NCI-H146 treated with DMSO at 0.1 percent for 48 hours (cell line): Measurements from ENCODE around the gene BCKDK.

Experiments
- DNase-seq: peaks from one replicate; lab custom pipeline; 2025; ENCODE audit not compliant: unreplicated experiment; lab: John Stamatoyannopoulos, UW

BCKDK gene

GRCh38 chr16:31108035-31108793 lies at the start of gene BCKDK:
TSS of gene BCKDK (plus strand) at chr16:31108386. CDS start at chr16:31109224, 838 bp downstream.
- peak; percentile 69 for DNase-seq

DNA sequence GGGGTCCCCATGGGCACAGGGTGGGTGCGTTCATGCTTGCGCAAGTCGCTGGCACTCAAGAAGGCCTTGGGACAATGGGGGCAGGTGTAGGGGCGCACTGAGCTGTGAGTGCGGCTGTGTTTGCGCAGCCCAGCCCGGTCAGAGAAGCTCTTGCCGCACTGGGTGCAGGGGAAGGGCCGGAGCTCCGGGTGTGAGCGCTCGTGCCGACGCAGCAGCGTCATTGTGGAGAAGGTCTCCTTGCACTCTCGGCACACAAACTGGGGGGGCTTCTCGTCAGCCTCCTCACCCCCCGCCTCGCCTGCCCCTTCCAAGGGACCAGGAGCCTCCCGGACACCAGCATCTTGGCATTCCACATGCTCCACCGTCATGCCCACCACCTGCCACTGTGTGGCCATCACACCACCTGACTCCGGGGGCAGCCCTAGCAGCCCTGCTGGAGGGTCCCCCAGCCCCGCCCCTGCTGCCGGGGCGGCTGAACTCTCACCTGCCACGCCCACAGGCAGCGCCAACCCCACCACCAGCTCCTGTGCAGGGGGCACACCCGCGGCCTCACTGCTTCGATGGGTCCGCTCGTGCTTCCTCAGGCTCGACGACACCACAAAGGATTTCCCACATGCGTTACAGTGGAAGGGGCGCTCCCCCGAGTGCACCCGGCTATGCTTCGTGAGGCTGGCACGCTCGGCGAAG lies 46.9 kb upstream of the BCKDK start:
- DNase-seq: no peak

DNA sequence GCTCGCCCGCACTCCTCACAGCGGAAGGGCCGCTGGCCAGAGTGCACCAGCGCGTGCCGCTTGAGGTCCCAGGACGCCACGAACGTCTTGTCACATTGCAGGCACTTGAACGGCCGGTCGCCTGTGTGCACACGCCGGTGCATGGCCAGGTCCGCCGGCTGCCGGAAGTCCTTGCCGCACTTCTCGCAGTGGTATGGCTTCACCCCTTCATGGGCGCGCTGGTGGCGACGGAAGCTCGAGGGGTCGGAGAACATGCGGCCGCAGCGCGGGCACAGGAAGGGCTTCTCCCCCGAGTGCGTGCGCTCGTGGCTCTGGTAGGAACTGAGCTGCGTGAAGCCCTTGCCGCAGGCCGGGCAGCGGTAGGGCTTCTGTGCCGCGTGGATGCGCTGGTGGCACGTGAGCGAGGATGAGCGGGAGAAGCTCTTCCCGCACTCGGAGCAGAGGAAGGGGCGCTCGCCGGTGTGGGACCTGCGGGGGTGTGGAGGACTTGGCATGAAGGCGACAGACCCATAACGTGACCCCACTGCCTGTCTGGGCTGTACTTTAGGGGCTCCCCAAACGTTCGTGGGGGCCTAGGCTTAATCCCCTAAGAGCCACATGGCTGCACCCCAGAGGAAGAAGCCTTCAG lies 46.3 kb upstream of the BCKDK start:
- no peak for DNase-seq

DNA sequence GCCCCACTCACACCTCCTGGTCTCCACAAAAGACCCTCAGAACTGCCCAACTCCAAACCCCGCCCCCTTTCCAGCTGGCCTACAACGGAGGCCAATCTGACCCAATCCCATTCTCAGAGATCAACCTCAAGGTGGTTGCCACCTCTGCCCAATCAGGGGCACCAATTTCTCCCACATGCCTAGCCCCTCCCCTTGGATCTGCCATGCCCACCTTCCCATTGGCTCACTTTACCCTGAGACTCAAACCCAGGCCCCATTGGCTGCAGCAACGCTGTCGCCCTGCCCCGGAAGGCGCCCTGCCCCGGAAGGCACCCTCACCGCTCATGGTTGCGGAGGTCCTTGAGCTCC lies 44.7 kb upstream of the BCKDK start:
- no peak for DNase-seq

DNA sequence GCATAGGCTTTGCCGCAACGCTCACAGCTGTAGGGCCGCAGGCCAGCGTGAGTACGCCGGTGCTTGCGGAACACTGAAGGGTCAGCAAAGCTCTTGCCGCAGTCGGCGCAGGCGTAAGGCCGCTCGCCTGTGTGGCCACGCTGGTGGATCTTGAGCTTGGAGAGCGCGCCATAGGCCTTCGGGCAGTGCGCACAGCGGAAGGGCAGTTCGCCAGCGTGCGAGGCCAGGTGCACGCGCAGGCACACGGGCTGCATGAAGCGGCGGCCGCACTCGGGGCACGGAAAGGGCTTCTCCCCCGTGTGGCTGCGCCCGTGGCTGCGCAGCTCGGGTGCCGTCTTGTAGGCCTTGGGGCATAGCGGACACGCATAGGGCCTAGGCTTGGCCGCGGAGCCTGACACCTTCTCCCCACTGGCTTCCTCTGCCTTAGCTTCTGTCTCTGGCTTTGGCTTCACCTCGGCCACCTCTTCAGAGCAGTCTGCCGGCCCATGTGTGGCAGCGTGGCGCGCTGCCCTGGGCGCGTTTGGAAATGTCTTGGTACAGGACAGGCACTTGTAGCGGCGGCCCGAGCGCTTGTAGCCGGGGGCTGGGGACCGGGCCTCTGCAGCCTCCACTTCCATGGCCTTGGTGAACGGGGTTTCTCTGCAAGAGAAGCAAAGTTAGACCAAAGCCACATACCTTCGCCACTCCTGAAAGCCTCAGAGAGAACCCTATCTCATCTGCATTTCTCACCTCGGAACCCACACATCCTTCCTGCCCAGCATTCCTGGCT lies 44.2 kb upstream of the BCKDK start:
- no peak for DNase-seq

DNA sequence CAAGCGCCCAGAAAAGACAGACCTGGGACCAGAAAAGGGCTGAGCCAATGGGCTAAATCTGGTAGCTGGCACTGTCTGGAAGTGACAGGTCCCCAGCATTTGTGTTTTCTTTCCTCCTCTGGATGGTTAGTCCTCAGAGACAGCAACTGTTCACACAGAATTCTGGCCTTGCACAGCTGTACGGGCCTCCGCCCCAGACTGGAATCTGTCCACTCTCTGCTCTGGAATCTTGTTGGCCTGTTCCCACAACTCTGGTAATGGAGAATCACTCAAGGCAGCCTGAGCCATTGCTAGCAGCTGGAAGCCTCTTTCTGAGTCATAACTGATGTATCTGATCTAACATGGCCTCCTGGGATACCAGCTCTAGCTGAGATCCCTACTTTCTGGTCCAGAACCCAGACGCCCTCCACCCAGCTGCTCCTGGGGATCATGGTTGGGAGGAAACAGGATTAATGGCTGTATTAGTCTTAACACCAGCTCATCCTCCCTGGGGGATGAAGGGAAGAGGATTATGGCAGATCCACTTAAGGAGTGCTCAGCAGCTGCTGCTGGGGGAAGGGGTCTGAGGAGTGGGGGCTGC lies 43.2 kb upstream of the BCKDK start:
- DNase-seq: no peak

DNA sequence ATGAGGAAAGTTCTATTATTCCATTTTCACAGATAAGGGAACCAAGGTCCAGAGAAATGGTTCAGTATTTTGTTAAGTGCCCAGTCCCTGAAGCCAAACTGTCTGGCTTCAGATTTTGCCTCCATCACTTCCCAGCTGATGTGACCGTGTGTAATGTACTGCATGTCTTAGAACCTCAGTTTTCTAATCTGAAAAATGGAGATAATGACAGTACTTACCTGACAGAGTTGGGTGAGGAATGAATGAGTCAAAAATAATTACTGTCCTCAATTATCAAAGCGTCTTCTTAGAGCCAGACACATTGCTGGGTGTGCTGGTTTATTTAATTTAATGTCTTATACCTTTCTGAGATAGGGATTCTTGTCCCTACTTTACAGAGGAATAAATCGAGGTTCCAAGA lies 40.8 kb upstream of the BCKDK start:
- no peak for DNase-seq

- no peak for DNase-seq
Measured at GRCh38 chr16:31071861-31072260, 36.3 kb upstream of the BCKDK start.

DNA sequence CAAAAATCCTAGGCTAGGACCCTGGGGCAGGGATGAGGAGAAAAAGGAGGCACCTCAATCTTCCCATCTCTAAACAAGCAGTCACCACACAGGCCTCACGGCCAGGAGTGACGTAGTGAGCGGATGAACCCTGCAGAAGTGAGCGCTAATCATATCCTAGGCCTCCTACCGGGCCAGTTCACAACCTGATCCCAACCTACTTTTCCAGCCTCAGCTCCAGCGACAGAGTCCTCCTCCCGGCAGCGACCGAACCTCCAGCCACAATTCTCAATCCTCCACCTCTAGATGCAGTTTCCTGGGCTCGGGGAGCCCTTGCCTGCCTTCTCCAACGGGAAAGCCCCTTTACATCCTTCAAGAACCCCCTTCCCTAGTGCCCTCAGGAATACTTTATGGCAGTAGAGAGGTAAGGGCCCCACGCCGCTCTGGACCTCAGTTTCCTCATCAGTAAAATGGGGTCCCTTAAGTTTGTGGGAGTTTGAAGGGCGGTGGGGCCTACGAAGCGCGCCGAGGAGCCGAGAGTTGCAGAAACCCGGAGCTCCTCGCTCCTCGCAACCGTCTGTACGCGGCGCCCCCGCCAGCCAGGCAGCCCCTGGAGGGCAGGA lies 35.5 kb upstream of the BCKDK start:
- no peak for DNase-seq

DNA sequence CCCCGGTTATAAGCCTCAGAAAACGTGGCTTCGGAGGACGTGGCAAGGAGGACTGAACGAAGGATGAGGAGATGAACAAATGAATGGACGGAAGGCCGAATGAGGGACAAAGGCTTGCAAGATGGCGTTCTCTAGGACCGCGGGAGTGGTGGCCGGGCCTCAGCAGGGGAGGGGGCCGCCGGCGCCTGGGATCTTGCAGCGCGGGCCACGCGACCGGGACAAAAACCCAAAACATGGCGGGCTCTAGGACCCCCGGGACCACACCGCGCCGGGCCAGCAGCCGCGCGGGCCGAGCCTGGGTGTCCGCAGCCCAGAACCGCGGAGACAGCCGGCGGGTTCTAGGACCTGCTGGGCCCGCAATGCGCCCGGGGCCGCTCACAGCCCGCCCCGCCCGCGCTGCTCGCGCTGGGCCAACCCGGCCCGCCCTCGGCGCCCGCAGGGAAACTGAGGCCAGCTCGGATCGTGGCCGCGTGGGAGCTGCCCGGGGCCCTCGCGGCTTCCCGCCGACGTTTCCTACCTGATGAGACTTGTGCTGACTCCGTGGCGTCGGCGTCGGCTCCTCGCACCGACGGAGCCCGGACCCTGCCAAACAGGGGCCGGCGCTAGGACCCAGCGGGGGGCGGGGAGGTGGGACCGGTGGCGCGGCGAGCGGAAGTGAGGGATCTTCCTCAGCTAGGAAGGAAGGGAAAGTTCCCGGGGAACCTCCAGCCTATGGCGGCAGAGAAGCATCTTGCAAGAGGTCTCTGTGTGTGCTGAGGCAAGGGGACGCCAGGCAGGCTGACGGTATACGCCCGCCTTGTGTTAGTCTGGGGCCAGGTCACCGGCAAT lies 34.8 kb upstream of the BCKDK start:
- peak; percentile 83 for DNase-seq

- DNase-seq: peak; percentile 99
Measured at GRCh38 chr16:31073970-31074813, 34.0 kb upstream of the BCKDK start, which contains the start of the genes ZNF646 and ZNF668. TSS of gene ZNF646 (plus strand) at chr16:31074422. CDS start at chr16:31076325, 1,903 bp downstream. TSS of gene ZNF668 (minus strand) at chr16:31074240. CDS start at chr16:31064459, 9,781 bp downstream.

GRCh38 chr16:31074814-31075183 lies 33.4 kb upstream of the BCKDK start:
- no peak for DNase-seq

- DNase-seq: no peak
Measured at GRCh38 chr16:31076319-31076718, 31.9 kb upstream of the BCKDK start.

DNA sequence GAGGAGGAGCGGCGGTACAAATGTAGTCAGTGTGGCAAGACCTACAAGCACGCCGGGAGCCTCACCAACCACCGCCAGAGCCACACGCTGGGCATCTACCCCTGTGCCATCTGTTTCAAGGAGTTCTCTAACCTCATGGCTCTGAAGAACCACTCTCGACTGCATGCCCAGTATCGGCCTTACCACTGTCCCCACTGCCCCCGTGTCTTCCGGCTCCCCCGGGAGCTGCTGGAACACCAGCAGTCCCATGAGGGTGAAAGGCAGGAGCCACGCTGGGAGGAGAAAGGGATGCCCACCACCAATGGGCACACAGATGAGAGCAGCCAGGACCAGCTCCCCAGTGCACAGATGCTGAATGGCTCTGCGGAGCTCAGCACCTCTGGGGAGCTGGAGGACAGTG lies 31.2 kb upstream of the BCKDK start:
- DNase-seq: no peak

DNA sequence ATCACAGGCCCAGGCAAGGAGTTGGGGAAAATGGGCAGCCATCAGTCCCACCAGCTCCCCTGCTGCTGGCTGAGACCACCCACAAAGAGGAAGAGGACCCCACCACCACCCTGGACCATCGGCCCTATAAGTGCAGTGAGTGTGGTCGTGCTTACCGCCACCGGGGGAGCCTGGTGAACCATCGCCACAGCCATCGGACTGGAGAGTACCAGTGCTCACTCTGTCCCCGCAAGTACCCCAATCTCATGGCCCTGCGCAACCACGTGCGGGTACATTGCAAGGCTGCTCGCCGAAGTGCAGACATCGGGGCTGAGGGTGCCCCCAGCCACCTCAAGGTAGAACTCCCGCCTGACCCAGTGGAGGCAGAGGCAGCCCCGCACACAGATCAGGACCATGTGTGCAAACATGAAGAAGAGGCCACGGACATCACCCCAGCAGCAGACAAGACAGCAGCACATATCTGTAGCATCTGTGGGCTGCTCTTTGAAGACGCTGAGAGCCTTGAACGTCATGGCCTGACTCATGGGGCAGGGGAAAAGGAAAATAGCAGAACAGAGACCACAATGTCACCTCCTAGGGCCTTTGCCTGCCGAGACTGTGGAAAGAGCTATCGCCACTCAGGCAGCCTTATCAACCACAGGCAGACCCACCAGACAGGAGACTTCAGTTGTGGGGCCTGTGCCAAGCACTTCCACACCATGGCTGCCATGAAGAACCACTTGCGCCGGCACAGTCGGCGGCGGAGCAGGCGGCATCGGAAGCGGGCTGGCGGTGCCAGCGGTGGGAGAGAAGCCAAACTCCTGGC lies 30.4 kb upstream of the BCKDK start:
- DNase-seq: no peak

DNA sequence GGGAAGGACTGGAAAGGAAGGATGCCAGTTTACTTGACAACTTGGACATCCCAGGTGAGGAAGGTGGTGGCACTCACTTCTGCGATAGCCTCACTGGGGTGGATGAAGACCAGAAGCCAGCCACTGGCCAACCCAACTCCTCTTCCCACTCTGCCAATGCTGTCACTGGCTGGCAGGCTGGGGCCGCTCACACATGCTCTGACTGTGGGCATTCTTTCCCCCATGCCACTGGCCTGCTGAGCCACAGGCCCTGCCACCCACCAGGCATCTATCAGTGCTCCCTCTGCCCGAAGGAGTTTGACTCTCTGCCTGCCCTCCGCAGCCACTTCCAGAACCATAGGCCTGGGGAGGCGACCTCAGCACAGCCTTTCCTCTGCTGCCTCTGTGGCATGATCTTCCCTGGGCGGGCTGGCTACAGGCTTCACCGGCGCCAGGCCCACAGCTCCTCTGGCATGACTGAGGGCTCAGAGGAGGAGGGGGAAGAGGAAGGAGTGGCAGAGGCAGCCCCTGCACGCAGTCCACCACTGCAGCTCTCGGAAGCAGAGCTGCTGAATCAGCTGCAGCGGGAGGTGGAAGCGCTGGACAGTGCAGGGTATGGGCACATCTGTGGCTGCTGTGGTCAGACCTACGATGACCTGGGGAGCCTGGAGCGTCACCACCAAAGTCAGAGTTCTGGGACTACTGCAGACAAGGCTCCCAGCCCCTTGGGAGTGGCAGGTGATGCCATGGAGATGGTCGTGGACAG lies 29.4 kb upstream of the BCKDK start:
- DNase-seq: no peak

GRCh38 chr16:31079342-31079944 lies 28.7 kb upstream of the BCKDK start:
- DNase-seq: no peak
